HG02571 (cell line): ENCODE data around the gene METRNL.
"Not testable (repeated sequence)": the region's sequence is repeated elsewhere in the genome, so short reads cannot be mapped to it uniquely, and the experiment has no call there.

Experiments used
- ATAC-seq: cut with Tn5 transposase; IDR thresholded peaks from one replicate; pipeline ENCODE4 v1.9.1; 2021; ENCODE audit warnings: mild to moderate bottlenecking, moderate library complexity; ENCODE audit not compliant: unreplicated experiment

The METRNL gene

GRCh38 chr17:83134456-83134855 lies 55.0 kb downstream of the METRNL start:
- ATAC-seq, result not testable (repeated sequence)

GRCh38 chr17:83135692-83136091 lies 56.3 kb downstream of the METRNL start:
- ATAC-seq, result no peak

GRCh38 chr17:83136156-83136555 lies 56.7 kb downstream of the METRNL start:
- no peak for ATAC-seq

- ATAC-seq, result no peak
Measured at GRCh38 chr17:83136931-83137330, 57.5 kb downstream of the METRNL start.

GRCh38 chr17:83137523-83137922 lies 58.1 kb downstream of the METRNL start:
- ATAC-seq, result no peak

- no peak for ATAC-seq
Measured at GRCh38 chr17:83138820-83139219, 59.4 kb downstream of the METRNL start.

GRCh38 chr17:83139541-83140248 lies 60.3 kb downstream of the METRNL start:
- not testable (repeated sequence) for ATAC-seq

- not testable (repeated sequence) for ATAC-seq
Measured at GRCh38 chr17:83140249-83140566, 60.8 kb downstream of the METRNL start.

GRCh38 chr17:83142619-83143018 lies 63.2 kb downstream of the METRNL start:
- ATAC-seq, result no peak

- ATAC-seq, result no peak
Measured at GRCh38 chr17:83143817-83144231, 64.4 kb downstream of the METRNL start.
